SK-N-SH (cell line): ENCODE data around the gene ZSCAN9. TPM values are rescaled to one million over a fixed set of nuclear protein-coding genes. Genes with fewer than 3 reads are reported as not detected.

Experiments used
- CTCF ChIA-PET: fragments of 300-600, 350-600 bp; formaldehyde crosslinking; extraction: SDS; loops from one replicate; lab custom pipeline; 2021; lab: Yijun Ruan, JAX
- POLR2A ChIA-PET: fragments of 350-600 bp; sonication (Branson Sonifier 250); formaldehyde crosslinking; extraction: SDS; loops from one replicate; lab custom pipeline; 2020; ENCODE audit warnings: antibody characterized with exemption, inconsistent platforms; lab: Yijun Ruan, JAX
- DNase-seq: peaks from one replicate; pipeline ENCODE4 v3.0.0; 2012
- H2AFZ ChIP-seq: fragments of 200-600 bp; sonication (generic); 2 replicates; pipeline ENCODE4 v1.8.1; 2016; ENCODE audit warnings: antibody characterized with exemption, mild to moderate bottlenecking, low read depth
- H3F3A ChIP-seq: fragments of 200-600 bp; sonication (generic); replicated peaks from 2 replicates; pipeline ENCODE3; 2016; ENCODE audit warnings: antibody characterized with exemption, mild to moderate bottlenecking; ENCODE audit not compliant: insufficient read depth
- H3K27ac ChIP-seq, 2 experiments: fragments of 200-500 bp in 1 of 2; fragments of 200-600 bp in 1 of 2; sonication (Bioruptor generic) in 1 of 2; sonication (generic), shearing (Covaris generic) in 1 of 2; 2 replicates each; pipeline versions ENCODE4 v1.5.1 to v1.6.1; 2014 to 2016; ENCODE audit warnings: low read depth in 2 of 2, inconsistent platforms in 1 of 2, low read length in 1 of 2, mild to moderate bottlenecking in 1 of 2, mixed read lengths in 1 of 2
- H3K27me3 ChIP-seq: fragments of 200-600 bp; sonication (generic), shearing (Covaris generic); 2 replicates; pipeline ENCODE4 v1.6.1; 2016; ENCODE audit warnings: mixed run types; ENCODE audit not compliant: insufficient read depth
- H3K36me3 ChIP-seq, 2 experiments: fragments of 200-500 bp in 1 of 2; fragments of 200-600 bp in 1 of 2; sonication (Bioruptor generic) in 1 of 2; sonication (generic) in 1 of 2; replicated peaks in 1 of 2; 2 replicates each; pipeline versions ENCODE3 to v1.5.1; 2014 to 2016; ENCODE audit warnings: low read length in 1 of 2, mild to moderate bottlenecking in 1 of 2; ENCODE audit not compliant: insufficient read depth in 2 of 2, control insufficient read depth in 1 of 2
- H3K4me1 ChIP-seq, 2 experiments: fragments of 200-500 bp in 1 of 2; fragments of 200-600 bp in 1 of 2; sonication (Bioruptor generic) in 1 of 2; sonication (generic), shearing (Covaris generic) in 1 of 2; 2 replicates each; pipeline versions ENCODE4 v1.5.1 to v1.6.1; 2014 to 2016; ENCODE audit warnings: low read depth in 1 of 2, low read length in 1 of 2, mixed run types in 1 of 2; ENCODE audit not compliant: insufficient read depth in 2 of 2, control insufficient read depth in 1 of 2
- H3K4me2 ChIP-seq: fragments of 200-600 bp; sonication (generic), shearing (Covaris generic); 2 replicates; pipeline ENCODE4 v1.6.1; 2017; ENCODE audit warnings: mixed run types
- H3K4me3 ChIP-seq, 2 experiments: fragments of 200-500 bp in 1 of 2; fragments of 200-600 bp in 1 of 2; sonication (Bioruptor generic) in 1 of 2; sonication (generic), shearing (Covaris generic) in 1 of 2; 2 replicates each; pipeline versions ENCODE4 v1.5.1 to v1.8.1; 2014 to 2016; ENCODE audit warnings: low read depth in 2 of 2, inconsistent platforms in 1 of 2, low read length in 1 of 2, mild to moderate bottlenecking in 1 of 2, mixed read lengths in 1 of 2, moderate library complexity in 1 of 2
- H3K79me2 ChIP-seq: fragments of 200-600 bp; sonication (generic); 2 replicates; pipeline ENCODE4 v1.8.1; 2017; ENCODE audit warnings: mild to moderate bottlenecking; ENCODE audit not compliant: insufficient read depth
- H3K9ac ChIP-seq: fragments of 200-600 bp; sonication (generic); 2 replicates; pipeline ENCODE4 v1.6.1; 2017; ENCODE audit warnings: mixed run types
- H3K9me2 ChIP-seq: fragments of 200-600 bp; sonication (generic); 2 replicates; pipeline ENCODE4 v1.6.1; 2017; ENCODE audit warnings: mixed run types
- H3K9me3 ChIP-seq: fragments of 200-600 bp; sonication (generic); 2 replicates; pipeline ENCODE4 v1.6.1; 2017; ENCODE audit warnings: mixed run types, mild to moderate bottlenecking, moderate library complexity
- H4K20me1 ChIP-seq: fragments of 200-600 bp; sonication (generic); 2 replicates; pipeline ENCODE4 v1.6.1; 2017; ENCODE audit warnings: mild to moderate bottlenecking, mixed run types; ENCODE audit not compliant: insufficient read depth
- CHD2 ChIP-seq: fragments of 150-350 bp; IDR thresholded peaks from 2 replicates; pipeline ENCODE4 v1.6.1; 2018; ENCODE audit warnings: low read length; ENCODE audit not compliant: partially characterized antibody
- EP300 ChIP-seq, 2 experiments: IDR thresholded peaks; 2 replicates each; pipeline versions ENCODE4 v1.4.0 to v1.6.1; 2012; ENCODE audit warnings: borderline replicate concordance in 1 of 2, low read depth in 1 of 2, low read length in 1 of 2
- EZH2phosphoT487 ChIP-seq: fragments of 200-600 bp; sonication (generic); IDR thresholded peaks from 2 replicates; pipeline ENCODE4 v1.6.1; 2017; ENCODE audit warnings: low read depth, mixed run types, mild to moderate bottlenecking, antibody characterized with exemption, moderate library complexity, borderline replicate concordance
- FOSL2 ChIP-seq: IDR thresholded peaks from 2 replicates; pipeline ENCODE4 v1.4.0; 2012; ENCODE audit warnings: low read depth, mild to moderate bottlenecking, moderate library complexity, borderline replicate concordance
- FOXJ3 ChIP-seq: sonication (generic); formaldehyde crosslinking; IDR thresholded peaks from 2 replicates; pipeline ENCODE4 v1.5.1; 2020; ENCODE audit warnings: mild to moderate bottlenecking, missing genetic modification reagents
- MAX ChIP-seq: IDR thresholded peaks from 2 replicates; pipeline ENCODE4 v1.4.0; 2012; ENCODE audit warnings: low read depth
- RCOR1 ChIP-seq: fragments of 150-350 bp; IDR thresholded peaks from 2 replicates; pipeline ENCODE4 v1.6.1; 2017; ENCODE audit warnings: antibody characterized with exemption, low read length
- RFX5 ChIP-seq: IDR thresholded peaks from 2 replicates; pipeline ENCODE4 v1.6.1; 2012; ENCODE audit warnings: mild to moderate bottlenecking, improper control_type of control experiment, low read length
- RXRA ChIP-seq: IDR thresholded peaks from 2 replicates; pipeline ENCODE4 v1.4.0; 2012; ENCODE audit warnings: low read depth, mild to moderate bottlenecking, borderline replicate concordance
- SMC3 ChIP-seq: IDR thresholded peaks from 2 replicates; pipeline ENCODE4 v1.6.1; 2012; ENCODE audit warnings: low read depth, low read length, improper control_type of control experiment
- TEAD4 ChIP-seq: IDR thresholded peaks from 2 replicates; pipeline ENCODE4 v1.4.0; 2012; ENCODE audit warnings: mild to moderate bottlenecking, borderline replicate concordance; ENCODE audit not compliant: insufficient read depth
- USF1 ChIP-seq: IDR thresholded peaks from 2 replicates; pipeline ENCODE4 v1.4.0; 2012; ENCODE audit warnings: low read depth, borderline replicate concordance
- YY1 ChIP-seq: IDR thresholded peaks from 2 replicates; pipeline ENCODE4 v1.4.0; 2012; ENCODE audit warnings: low read depth, mild to moderate bottlenecking
- ZBTB33 ChIP-seq: IDR thresholded peaks from 2 replicates; pipeline ENCODE4 v1.4.0; 2012; ENCODE audit warnings: low read depth, borderline replicate concordance
- WGBS: methylation state at CpG from one replicate; pipeline ENCODE4 v1.1.6; 2017; ENCODE audit warnings: low lambda C conversion rate; 5-methylcytosine and 5-hydroxymethylcytosine counted together
- polyA plus RNA-seq, 3 experiments: library from polyadenylated mRNA; depleted of rRNA; stranded (reverse); fragments of >200 nt; gene quantifications; 2 replicates each; pipeline ENCODE4 v1.2.3, GENCODE V29; 2012

The ZSCAN9 gene
- polyA plus RNA-seq, 1 of the 3 experiments (the other 2 are of a cell fraction) = 13.7 TPM

DNA sequence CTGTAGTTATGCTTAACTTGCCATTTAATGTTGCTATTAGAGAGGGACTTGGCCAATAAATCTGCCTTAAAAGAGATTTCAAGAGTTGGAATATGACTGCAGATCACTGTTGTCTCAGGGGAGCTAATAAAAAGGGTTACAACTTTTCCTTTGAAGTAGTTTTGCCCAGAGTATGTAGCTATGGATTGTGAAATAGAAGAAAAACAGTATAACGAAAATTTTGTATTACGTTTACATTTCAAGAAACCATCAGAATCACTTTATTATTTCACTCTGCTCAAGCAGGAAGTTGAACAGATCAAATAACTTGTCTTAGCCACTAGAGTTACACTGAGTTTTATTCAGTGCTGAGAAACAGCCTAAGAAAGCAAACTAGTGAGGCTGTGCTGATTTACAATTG is 38.8 kb downstream of the ZSCAN9 start:
- Histone ChIP-seq H3K4me1 (peaks cover 0 to 10% of the 10 kb centered on the region in 2 experiments; a peak in 2 of 4 replicates), H3K27me3 (no peaks in the 10 kb centered on the region), H3K4me2 (no peak overlapping the region), H3K9me3 (no peaks in the 10 kb centered on the region), H3K79me2 (peaks cover 24% of the 10 kb centered on the region)
- TF ChIP-seq ZBTB33 = no peak
- no peak for TF ChIP-seq YY1
- TF ChIP-seq RCOR1 = no peak
- TF ChIP-seq EP300 (IDR thresholded peaks at IDR 0.05; ENCODE audit: borderline replicate concordance in 1 of 2, low read depth in 1 of 2, low read length in 1 of 2) = no peak
- no peak for TF ChIP-seq EZH2phosphoT487
- no peak for TF ChIP-seq RXRA
- TF ChIP-seq SMC3 = no peak
- no peak for TF ChIP-seq CHD2
- TF ChIP-seq FOXJ3 (CRISPR knock-in tag) = no peak
- TF ChIP-seq, all 33 proteins: peak for 0
- ChIA-PET CTCF (no interaction called here), POLR2A (no interaction called here)
- H3F3A ChIP-seq = peaks cover 16% of the 10 kb centered on the region
- DNase-seq = no peak
- no peaks in the 10 kb centered on the region for H3K36me3 ChIP-seq
- H4K20me1 ChIP-seq = no peaks in the 10 kb centered on the region
- H3K27ac ChIP-seq = no peak overlapping the region
- WGBS = 71% methylated on average over 2 of the region's 2 CpGs
- H3K9me2 ChIP-seq = no peaks in the 10 kb centered on the region
- H3K4me3 ChIP-seq = no peak overlapping the region
- H2AFZ ChIP-seq = 0 out of 2 replicates have a peak overlapping the region, but pooled peaks have one; percentile 49
- no peak overlapping the region for H3K9ac ChIP-seq

DNA sequence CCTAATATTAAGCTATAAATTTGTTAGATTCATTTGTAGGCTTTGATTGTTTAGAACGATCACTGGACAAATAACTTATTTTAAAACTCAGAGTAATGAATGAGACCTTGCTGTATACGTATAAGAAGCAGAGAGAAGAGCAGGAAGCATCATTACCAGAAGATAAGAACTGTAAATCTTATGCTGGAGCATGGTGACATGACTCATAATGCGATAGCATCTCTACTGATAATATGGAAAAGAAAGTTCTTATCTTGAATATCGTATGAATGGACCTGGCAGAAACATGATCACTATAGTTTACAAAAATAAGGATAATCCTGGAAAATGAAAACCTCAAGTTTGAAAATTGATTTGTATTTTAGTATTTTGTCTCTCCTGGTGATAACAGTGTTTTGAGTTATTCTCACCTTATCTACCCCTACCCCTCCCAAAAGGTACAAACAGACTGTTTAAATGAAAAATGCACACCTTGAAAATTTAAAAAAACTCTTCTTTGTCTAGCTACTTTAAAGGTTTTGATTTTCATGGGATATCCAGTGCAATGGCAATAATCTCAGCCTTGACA is 39.8 kb downstream of the ZSCAN9 start:
- ChIA-PET POLR2A (interaction anchor here (2.7 kb wide), 1 partner anchor 12 kb away, joined by 29 read pairs; the partner anchor contains the start of gene ZKSCAN4), CTCF (no interaction called here)
- H3K9me3 ChIP-seq = no peaks in the 10 kb centered on the region
- peaks cover 25% of the 10 kb centered on the region for H3F3A ChIP-seq
- peaks cover 28% of the 10 kb centered on the region for H3K79me2 ChIP-seq
- H3K9me2 ChIP-seq = no peaks in the 10 kb centered on the region
- no peak overlapping the region for H3K9ac ChIP-seq
- H4K20me1 ChIP-seq = no peaks in the 10 kb centered on the region
- TF ChIP-seq TEAD4 (no peak), FOSL2 (peak; percentile 39; the same call in 1 of the 2 replicates), YY1 (no peak), SMC3 (no peak), EZH2phosphoT487 (no peak), USF1 (no peak), RFX5 (no peak), MAX (no peak)
- no peak overlapping the region for H3K27ac ChIP-seq
- no peak overlapping the region for H3K4me3 ChIP-seq
- H3K4me2 ChIP-seq = no peak overlapping the region
- WGBS = 32% methylated on average over 4 of the region's 4 CpGs
- DNase-seq = no peak
- no peaks in the 10 kb centered on the region for H3K36me3 ChIP-seq
- H2AFZ ChIP-seq = no peak overlapping the region
- H3K27me3 ChIP-seq = no peaks in the 10 kb centered on the region
- H3K4me1 ChIP-seq = peaks cover 0 to 10% of the 10 kb centered on the region in 2 experiments; a peak in 3 of 4 replicates
